Stimulated activated CD4-positive, alpha-beta T cell treated with anti-CD3 and anti-CD28 coated beads, TNF-alpha, amount 100 ng/mL, for 48 hours (primary cell): ENCODE data around the gene SEMG2.

Experiments used
- DNase-seq, 3 donors: peaks; one replicate each; pipeline ENCODE4 v3.0.0-alpha.2; 2020; ENCODE audit warnings: low read depth in 3 of 3

SEMG2 gene, protein sequence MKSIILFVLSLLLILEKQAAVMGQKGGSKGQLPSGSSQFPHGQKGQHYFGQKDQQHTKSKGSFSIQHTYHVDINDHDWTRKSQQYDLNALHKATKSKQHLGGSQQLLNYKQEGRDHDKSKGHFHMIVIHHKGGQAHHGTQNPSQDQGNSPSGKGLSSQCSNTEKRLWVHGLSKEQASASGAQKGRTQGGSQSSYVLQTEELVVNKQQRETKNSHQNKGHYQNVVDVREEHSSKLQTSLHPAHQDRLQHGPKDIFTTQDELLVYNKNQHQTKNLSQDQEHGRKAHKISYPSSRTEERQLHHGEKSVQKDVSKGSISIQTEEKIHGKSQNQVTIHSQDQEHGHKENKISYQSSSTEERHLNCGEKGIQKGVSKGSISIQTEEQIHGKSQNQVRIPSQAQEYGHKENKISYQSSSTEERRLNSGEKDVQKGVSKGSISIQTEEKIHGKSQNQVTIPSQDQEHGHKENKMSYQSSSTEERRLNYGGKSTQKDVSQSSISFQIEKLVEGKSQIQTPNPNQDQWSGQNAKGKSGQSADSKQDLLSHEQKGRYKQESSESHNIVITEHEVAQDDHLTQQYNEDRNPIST

GRCh38 chr20:45221076-45221475 is at the start of gene SEMG2:
Gene SEMG2, plus strand, starts transcription at chr20:45221373. Its CDS starts 17 bp downstream, at chr20:45221390.
- no peak for DNase-seq

DNA sequence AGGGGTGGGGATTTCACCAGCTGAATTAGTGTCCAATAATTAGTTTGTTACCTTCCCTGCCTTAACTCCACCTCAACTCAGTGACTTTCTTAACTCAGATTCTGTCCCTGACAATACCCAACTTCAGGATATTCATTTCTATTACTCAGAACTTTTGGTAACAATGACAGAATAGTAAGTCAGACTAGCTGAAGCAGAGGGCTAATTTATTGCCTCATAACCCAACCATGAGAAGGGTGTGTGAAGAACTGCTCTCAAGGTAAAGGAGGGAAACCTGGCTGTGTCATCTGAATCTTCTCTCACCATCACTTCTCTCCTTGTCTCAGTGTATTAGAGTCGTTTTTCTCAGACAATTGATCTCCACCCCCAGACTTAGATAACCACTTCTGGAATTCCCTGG is 47.7 kb upstream of the SEMG2 start:
- no peak for DNase-seq

- DNase-seq = no peak
Observed at GRCh38 chr20:45174434-45175364, 46.5 kb upstream of the SEMG2 start, which contains the start of gene PI3. Gene PI3, plus strand, starts transcription at chr20:45174902. Its CDS starts 21 bp downstream, at chr20:45174923.

GRCh38 chr20:45176526-45177267 is 44.5 kb upstream of the SEMG2 start:
- DNase-seq = no peak

- DNase-seq = no peak
Observed at GRCh38 chr20:45179166-45179565, 42.0 kb upstream of the SEMG2 start.

DNA sequence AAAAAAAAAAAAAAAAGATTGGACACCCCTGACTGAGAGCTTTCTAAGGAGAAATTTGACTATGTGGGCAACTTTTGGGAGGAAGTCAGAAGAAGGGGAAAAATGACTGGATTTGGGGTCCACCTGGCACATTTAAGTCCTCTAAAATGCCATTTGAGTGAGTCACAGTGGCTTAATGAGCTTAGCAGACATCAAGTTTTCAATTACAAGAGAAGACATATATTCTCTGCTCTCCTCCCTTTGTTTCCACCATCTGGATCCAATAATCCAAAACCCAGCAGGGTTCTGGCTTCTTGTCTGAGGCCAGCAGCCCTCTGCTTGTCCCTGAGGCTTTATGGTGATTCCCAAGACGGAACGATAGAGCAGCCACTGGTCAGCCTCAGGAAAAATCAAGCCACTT is 39.5 kb upstream of the SEMG2 start:
- no peak for DNase-seq

GRCh38 chr20:45183084-45183483 is 38.1 kb upstream of the SEMG2 start:
- DNase-seq = no peak

DNA sequence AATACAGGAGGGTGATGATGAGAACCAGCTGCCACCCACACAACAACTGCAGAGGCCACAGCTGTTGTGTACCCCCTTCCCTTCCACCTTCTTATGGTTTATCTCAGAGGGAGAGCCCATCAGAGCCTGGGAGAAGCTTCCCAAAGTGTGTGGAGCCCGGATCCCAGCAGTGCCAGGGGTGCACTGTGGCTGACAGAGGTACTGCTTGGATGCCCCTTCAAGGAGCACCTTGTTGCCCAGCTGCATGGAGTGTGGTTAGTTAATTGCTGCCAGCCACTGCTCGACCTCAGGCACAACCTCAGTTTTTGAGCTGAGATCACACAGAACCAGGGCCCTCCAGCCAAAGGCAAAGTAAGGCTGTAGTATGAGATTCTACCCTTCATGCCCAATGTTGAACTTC is 33.5 kb upstream of the SEMG2 start:
- DNase-seq = no peak

- DNase-seq = no peak
Observed at GRCh38 chr20:45189067-45189609, 32.0 kb upstream of the SEMG2 start.

DNA sequence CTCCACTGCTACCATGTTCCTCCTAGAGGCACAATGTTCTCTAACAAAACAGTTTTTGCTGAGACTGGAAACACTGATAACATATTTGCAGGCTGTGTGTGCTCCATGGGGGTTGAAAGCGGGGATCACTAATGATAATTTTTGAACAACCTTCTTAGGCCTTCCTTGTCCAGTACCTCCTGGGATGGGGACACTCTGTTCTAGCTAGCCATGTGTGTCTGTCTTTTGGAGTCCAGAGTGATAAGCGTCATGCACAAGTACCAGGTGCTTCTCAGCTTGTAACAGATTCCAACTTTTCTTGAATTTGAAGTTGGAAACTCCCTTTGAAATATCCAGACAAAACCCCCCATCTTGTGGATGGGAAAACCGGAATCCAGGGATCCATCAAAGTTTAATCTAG is 31.3 kb upstream of the SEMG2 start:
- DNase-seq = no peak

- DNase-seq = no peak
Observed at GRCh38 chr20:45191926-45192325, 29.2 kb upstream of the SEMG2 start.

DNA sequence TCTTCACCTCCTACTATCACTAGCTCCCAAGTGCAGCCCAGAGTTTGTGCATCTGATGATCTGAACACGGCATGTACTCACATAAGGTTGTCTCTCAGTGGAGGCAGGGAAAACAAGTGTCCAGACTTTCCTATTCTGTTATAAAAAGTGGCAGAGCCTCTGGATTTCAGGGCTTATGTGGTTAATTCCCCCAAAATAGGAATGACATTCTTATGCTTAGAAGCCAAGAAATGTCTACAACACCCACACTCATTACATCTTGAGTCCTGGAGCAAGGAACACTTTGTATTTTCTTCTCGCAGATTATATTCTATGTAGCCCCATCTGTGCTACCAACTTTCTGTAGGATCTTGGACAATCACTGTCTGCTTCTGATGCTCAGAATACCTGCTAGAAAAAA is 27.8 kb upstream of the SEMG2 start:
- no peak for DNase-seq

DNA sequence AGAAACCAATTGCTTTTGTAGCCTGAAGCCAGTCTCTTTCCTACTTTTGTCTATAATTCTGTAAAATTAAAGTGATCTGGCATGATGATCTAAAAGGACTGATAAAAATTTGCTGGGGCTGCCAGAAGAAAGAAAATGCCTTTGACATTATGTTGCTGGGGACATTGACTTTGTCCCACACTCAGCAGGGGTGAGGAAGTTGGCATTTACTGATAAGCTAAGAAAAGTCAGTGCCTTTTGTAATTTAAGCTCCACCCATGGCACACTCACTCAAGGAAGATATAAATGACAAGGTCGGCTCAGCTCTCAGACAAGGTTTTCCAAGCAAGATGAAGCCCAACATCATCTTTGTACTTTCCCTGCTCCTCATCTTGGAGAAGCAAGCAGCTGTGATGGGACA is 14.4 kb upstream of the SEMG2 start, which contains the start of gene SEMG1:
SEMG1 (plus strand) TSS at position 309 of the 400 bp plus-strand sequence; CDS start at position 330, 21 bp downstream.
- no peak for DNase-seq

DNA sequence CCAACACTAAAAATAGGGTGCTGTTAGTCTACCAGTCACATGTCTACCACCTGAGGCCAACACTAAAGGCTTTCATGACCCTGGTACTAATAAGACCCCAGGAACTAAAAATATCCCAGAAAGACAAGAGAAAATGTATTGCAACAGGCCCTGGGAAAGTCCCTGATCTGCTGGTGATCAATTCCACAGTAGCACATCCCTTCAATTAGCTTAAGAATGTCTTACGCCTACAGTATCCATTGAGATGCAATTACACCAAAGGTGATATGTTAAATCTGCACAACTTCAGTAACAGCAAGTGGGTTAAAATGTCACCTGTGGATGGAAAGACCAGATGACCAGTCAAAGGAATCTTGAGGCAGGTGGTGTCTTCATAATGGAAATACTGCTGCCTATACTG is 11.2 kb upstream of the SEMG2 start:
- DNase-seq = no peak

DNA sequence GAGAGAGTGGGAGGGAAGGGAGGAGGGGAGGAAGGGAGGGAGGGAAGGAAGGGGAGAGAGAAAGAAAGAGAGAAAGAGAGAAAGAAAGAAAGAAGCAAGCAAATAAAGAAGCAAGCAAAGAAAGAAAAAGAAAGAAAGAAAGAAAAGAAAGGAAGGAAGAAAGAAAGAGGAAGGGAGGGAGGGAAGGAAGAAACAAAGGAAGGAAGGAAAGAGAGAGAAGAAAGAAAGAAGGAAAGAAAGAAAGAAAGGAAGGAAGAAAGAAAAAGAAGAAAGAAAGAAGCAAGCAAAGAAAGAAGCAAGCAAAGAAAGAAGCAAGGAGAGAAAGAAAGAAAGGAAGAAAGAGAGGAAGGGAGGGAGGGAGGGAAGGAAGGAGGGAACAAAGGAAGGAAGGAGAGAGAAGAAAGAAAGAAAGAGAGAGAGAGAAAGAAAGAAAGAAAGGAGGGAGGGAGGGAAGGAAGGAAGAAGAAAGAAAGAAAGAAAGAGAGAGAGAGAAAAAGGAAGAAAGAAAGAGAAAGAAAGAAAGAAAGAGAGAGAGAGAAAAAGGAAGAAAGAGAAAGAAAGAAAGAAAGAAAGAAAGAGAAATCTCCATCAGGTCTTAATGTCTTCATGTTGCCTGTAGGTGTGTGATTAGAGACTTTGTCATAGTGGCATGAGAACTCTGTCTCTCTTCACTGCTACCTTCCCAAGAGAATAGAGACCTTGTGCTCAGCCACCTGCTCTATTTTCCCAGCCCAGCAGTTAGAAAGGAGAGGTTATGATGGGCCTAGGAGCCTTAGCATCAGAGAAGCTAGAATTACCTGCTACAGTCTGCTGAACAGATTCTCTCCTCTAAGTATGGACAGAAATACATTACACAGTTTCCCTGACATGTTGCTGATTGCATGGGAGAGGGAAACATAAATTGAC is 9.4 kb upstream of the SEMG2 start:
- DNase-seq = no peak

- no peak for DNase-seq
Observed at GRCh38 chr20:45212836-45213235, 8.3 kb upstream of the SEMG2 start.

DNA sequence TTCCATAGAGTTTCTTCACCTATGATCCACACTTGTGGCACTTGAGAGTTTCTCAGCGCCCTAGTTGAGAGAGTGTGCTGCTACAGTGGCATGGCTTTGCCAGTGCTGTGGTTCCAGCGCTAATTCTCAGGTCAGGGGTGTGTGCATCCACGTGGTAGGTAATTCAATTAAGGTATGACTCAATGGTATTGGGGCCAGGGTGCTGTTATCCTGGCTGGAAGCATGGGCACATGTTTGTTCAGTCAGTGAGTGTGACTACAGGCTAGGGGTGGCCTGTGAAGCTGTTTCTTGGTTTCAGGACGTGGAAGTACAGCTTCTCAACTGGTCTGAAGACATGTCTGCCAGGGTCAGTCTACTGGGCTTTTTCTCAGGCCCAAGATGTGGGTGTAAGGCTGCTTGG is 3.0 kb upstream of the SEMG2 start:
- DNase-seq = no peak

DNA sequence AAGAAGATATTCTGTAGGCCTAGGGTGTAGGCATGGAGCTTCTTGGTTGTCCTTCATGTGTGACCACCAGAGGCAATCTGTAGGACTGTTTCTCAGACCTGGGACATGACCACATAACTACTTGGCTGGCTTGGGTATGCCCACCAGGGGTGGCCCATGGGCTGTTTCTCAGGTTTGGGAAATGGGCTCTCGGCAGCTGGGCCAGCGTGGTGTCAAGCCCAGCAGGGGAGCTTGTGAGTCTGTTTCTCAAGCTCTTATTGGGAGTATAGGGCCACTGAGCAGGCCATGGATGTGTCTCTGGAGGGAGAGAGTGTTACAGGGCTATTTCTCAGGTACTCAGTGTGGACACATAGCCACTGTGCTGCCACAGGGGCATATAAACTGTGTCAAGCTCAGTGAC is 2.5 kb upstream of the SEMG2 start:
- DNase-seq = no peak

DNA sequence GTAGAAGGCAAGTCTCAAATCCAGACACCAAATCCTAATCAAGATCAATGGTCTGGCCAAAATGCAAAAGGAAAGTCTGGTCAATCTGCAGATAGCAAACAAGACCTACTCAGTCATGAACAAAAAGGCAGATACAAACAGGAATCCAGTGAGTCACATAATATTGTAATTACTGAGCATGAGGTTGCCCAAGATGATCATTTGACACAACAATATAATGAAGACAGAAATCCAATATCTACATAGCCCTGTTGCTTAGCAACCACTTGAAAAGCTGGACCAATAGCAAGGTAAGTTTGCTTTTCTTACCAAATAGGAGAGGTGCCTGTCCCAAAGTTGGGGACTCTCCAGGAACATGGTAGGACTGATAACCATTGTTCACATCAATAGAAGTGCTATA is 2.0 kb downstream of the SEMG2 start:
- no peak for DNase-seq

DNA sequence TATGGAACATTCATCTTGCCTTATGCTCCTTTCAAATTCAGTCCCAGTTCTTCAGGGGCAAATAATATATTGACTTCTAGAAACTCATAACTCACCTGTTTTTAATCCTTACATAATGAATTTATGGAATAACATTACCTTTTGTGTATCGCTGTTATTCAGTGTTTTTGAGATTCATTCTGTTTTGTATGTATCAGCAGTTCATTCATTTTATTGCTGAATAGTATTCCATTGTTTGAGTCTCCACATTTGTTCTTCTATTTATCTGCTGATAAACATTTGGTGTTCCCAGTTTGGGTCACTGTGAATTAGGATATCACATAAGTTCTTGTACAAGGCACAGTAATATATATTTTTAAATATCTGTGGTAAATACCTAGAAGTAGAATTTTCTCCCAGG is 5.1 kb downstream of the SEMG2 start:
- DNase-seq = no peak
